HCT116 (cell line): Measurements from ENCODE around the gene HDAC10. TPM values are rescaled to one million over a fixed set of nuclear protein-coding genes. Genes with fewer than 3 reads are reported as not detected.

Experiments
- ATAC-seq: fragments of 200-7000 bp; cut with Tn5 transposase; 2 replicates; pipeline ENCODE4 v1.9.1; 2020; ENCODE audit warnings: mild to moderate bottlenecking, moderate library complexity
- BruUV-seq: library from RNA; stranded (reverse); fragments of 400-500 nt; replicated peaks from 2 replicates; lab custom pipeline; 2021; lab: Mats Ljungman, UMichigan
- CTCF ChIA-PET: fragments of 300-600 bp; sonication (Branson Sonifier 250); formaldehyde crosslinking; loops from one replicate; lab custom pipeline; 2021; ENCODE audit warnings: antibody characterized with exemption; lab: Charles Lee
- POLR2A ChIA-PET: fragments of 300-600, 350-600 bp; sonication (Branson Sonifier 250); formaldehyde crosslinking; loops from one replicate; lab custom pipeline; 2021; ENCODE audit warnings: antibody characterized with exemption; lab: Charles Lee
- RAD21 ChIA-PET, 2 experiments: fragments of 300-600 bp; sonication (Branson Sonifier 250); formaldehyde crosslinking; loops; one replicate each; lab custom pipeline; 2023; ENCODE audit warnings: low total read pairs in 2 of 2; ENCODE audit not compliant: uncharacterized antibody in 2 of 2, unreplicated experiment in 2 of 2, low non-redundant PET in 1 of 2; lab: Charles Lee
- DNase-seq: peaks from one replicate; pipeline ENCODE4 v3.0.0-alpha.2; 2010; ENCODE audit warnings: low read depth, low spot score
- H2AFZ ChIP-seq: fragments of 200-600 bp; shearing (Covaris generic), sonication (generic); 2 replicates; pipeline ENCODE4 v1.6.1; 2017; ENCODE audit warnings: low read depth, mixed run types, mixed read lengths, antibody characterized with exemption, low read length; ENCODE audit not compliant: poor library complexity, severe bottlenecking
- H3K27ac ChIP-seq: 2 replicates; pipeline ENCODE4 v1.5.1; 2012; ENCODE audit warnings: low read depth, low read length
- H3K27me3 ChIP-seq: fragments of 200-600 bp; sonication (generic); 2 replicates; pipeline ENCODE4 v1.6.1; 2016; ENCODE audit warnings: mixed run types, low read length, mixed read lengths; ENCODE audit not compliant: insufficient read depth
- H3K36me3 ChIP-seq, 2 experiments: fragments of 200-500 bp in 1 of 2; fragments of 200-600 bp in 1 of 2; sonication (Bioruptor generic) in 1 of 2; sonication (generic) in 1 of 2; 2 replicates each; pipeline versions ENCODE4 v1.5.1 to v1.6.1; 2014 to 2016; ENCODE audit warnings: low read length in 2 of 2, inconsistent platforms in 1 of 2, mixed read lengths in 1 of 2, mixed run types in 1 of 2; ENCODE audit not compliant: insufficient read depth in 2 of 2, control insufficient read depth in 1 of 2
- H3K4me1 ChIP-seq, 2 experiments: fragments of 200-600 bp in 1 of 2; sonication (generic) in 1 of 2; 2 replicates each; pipeline versions ENCODE4 v1.5.1 to v1.6.1; 2012 to 2017; ENCODE audit warnings: low read length in 2 of 2, inconsistent platforms in 1 of 2, mild to moderate bottlenecking in 1 of 2, mixed read lengths in 1 of 2, mixed run types in 1 of 2, moderate library complexity in 1 of 2; ENCODE audit not compliant: insufficient read depth in 2 of 2, control insufficient read depth in 1 of 2
- H3K4me2 ChIP-seq: fragments of 200-600 bp; sonication (generic); 2 replicates; pipeline ENCODE4 v1.6.1; 2017; ENCODE audit warnings: mixed run types, low read length, mixed read lengths
- H3K4me3 ChIP-seq, 2 experiments: fragments of 200-600 bp in 1 of 2; sonication (generic) in 1 of 2; replicated peaks in 1 of 2; 2 replicates each; pipeline ENCODE4 v1.5.1; 2011 to 2016; ENCODE audit warnings: low read length in 2 of 2, control low read depth in 1 of 2, low read depth in 1 of 2, mild to moderate bottlenecking in 1 of 2, mixed read lengths in 1 of 2, mixed run types in 1 of 2
- H3K79me2 ChIP-seq: fragments of 200-600 bp; sonication (generic); 2 replicates; pipeline ENCODE4 v1.6.1; 2017; ENCODE audit warnings: mild to moderate bottlenecking, mixed run types, low read length, moderate library complexity, mixed read lengths; ENCODE audit not compliant: insufficient read depth
- H3K9ac ChIP-seq: fragments of 200-600 bp; sonication (generic); 2 replicates; pipeline ENCODE4 v1.6.1; 2016; ENCODE audit warnings: low read length, mixed read lengths
- H3K9me2 ChIP-seq: fragments of 200-600 bp; sonication (generic), shearing (Covaris generic); 2 replicates; pipeline ENCODE4 v1.6.1; 2017; ENCODE audit warnings: mixed run types, mild to moderate bottlenecking, moderate library complexity; ENCODE audit not compliant: insufficient read depth
- H3K9me3 ChIP-seq, 2 experiments: fragments of 200-500 bp in 1 of 2; fragments of 200-600 bp in 1 of 2; sonication (Bioruptor generic) in 1 of 2; sonication (generic) in 1 of 2; 2 replicates each; pipeline ENCODE4 v1.6.1; 2014 to 2017; ENCODE audit warnings: low read length in 2 of 2, mixed read lengths in 2 of 2, inconsistent platforms in 1 of 2, low read depth in 1 of 2, mild to moderate bottlenecking in 1 of 2, mixed run types in 1 of 2, moderate library complexity in 1 of 2; ENCODE audit not compliant: control insufficient read depth in 1 of 2, insufficient read depth in 1 of 2
- H4K20me1 ChIP-seq: fragments of 200-600 bp; sonication (generic), shearing (Covaris generic); 2 replicates; pipeline ENCODE4 v1.6.1; 2017; ENCODE audit warnings: mixed run types, mild to moderate bottlenecking, moderate library complexity; ENCODE audit not compliant: insufficient read depth
- POLR2A ChIP-seq: IDR thresholded peaks from 2 replicates; pipeline ENCODE4 v1.7.0; 2011; ENCODE audit warnings: borderline replicate concordance; ENCODE audit not compliant: insufficient read depth, insufficient read length; ENCODE audit errors: extremely low read depth
- RAD21 ChIP-seq: IDR thresholded peaks from 2 replicates; pipeline ENCODE4 v1.6.1; 2012; ENCODE audit warnings: low read depth, mild to moderate bottlenecking
- YY1 ChIP-seq: IDR thresholded peaks from 2 replicates; pipeline ENCODE4 v1.6.1; 2011; ENCODE audit warnings: low read length, low read depth, moderate library complexity, mild to moderate bottlenecking; ENCODE audit not compliant: insufficient replicate concordance; ENCODE audit errors: extremely low read depth
- intact Hi-C: fragments of 100-400 bp; cut with micrococcal nuclease; formaldehyde crosslinking; loops from 2 replicates; pipeline ENCODE4 v1.10.0; 2022
- total RNA-seq: library from RNA; stranded (reverse); gene quantifications from one replicate; pipeline ENCODE4 v1.2.1, GENCODE V29; 2021; ENCODE audit not compliant: unreplicated experiment
- TF ChIP-seq, protein P1 (sequence below), 3 experiments: fragments of 200-600 bp in 1 of 3; sonication (generic) in 1 of 3; IDR thresholded peaks in 2 of 3; conservative IDR thresholded peaks in 1 of 3; 2 replicates each; pipeline ENCODE4 v1.5.1; 2012 to 2017; ENCODE audit warnings: low read depth in 2 of 3, low read length in 2 of 3, antibody characterized with exemption in 1 of 3, borderline replicate concordance in 1 of 3, control low read depth in 1 of 3, mild to moderate bottlenecking in 1 of 3, mixed read lengths in 1 of 3, mixed run types in 1 of 3, moderate library complexity in 1 of 3; ENCODE audit not compliant: insufficient read depth in 1 of 3
- TF ChIP-seq, protein P2 (sequence below): IDR thresholded peaks from 2 replicates; pipeline ENCODE4 v1.6.1; 2012

Gene HDAC10
- total RNA-seq, 1 experiment from 2014 or later = 67.5 TPM

DNA sequence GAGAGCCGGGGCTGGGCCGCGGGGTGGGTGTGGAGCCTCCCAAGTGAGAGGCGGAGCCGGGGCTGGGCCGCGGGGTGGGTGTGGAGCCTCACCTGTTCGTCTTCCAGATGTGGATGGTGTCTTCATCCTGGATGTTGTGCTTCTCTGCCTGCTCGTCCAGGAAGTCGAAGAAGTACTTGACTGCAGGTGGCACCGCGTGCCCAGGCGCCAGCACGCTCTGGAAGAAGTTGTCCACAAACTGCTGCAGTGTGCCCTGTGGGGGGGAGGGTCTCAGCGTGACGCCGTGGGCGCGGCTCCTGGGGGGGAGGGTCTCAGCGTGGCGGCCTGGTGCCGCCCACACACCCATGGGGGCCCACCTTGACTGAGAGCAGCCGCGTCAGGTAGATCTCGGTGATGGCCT lies 26.7 kb upstream of the HDAC10 start:
- Histone ChIP-seq H3K9ac (no peak overlapping the region), H3K9me2 (no peaks in the 10 kb centered on the region), H3K4me2 (no peak overlapping the region), H4K20me1 (no peaks in the 10 kb centered on the region), H2AFZ (no peak overlapping the region), H3K9me3 (peaks cover 4 to 11% of the 10 kb centered on the region in 2 experiments; a peak in 2 of 4 replicates), H3K36me3 (peaks cover 29 to 73% of the 10 kb centered on the region in 2 experiments), H3K27ac (no peak overlapping the region; the same call in 1 of the 2 replicates), H3K4me3 (no peak overlapping the region), H3K79me2 (peaks cover 14% of the 10 kb centered on the region; the same call in 1 of the 2 replicates), H3K4me1 (peaks cover 12 to 33% of the 10 kb centered on the region in 2 experiments), H3K27me3 (no peaks in the 10 kb centered on the region)
- TF ChIP-seq YY1 = no peak
- DNase-seq = no peak
- ChIA-PET RAD21 (no interaction called here), POLR2A (no interaction called here), CTCF (no interaction called here)
- intact Hi-C loops = no loop called here
- ATAC-seq = no peak
- no TSS peak for BruUV-seq

DNA sequence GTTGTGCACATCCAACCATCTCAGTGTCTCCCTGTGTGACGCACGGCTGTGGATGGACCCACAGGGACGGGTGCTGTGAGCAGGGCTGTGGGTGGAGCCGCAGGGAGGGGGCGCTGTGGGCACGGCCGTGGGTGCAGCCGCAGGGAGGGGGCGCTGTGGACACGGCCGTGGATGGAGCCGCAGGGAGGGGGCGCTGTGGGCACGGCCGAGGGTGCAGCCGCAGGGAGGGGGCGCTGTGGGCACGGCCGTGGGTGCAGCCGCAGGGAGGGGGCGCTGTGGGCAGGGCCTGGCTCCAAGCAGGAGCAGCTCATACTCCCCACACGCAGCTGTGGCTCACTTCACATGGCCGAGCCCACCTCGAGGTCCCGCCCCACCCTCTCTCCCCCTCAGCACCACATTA lies 25.1 kb upstream of the HDAC10 start:
- H3K9me3 ChIP-seq = peaks cover 4 to 11% of the 10 kb centered on the region in 2 experiments; a peak in 2 of 4 replicates
- no peak overlapping the region for H3K4me2 ChIP-seq
- peaks cover 4% of the 10 kb centered on the region; the same call in 1 of the 2 replicates for H3K79me2 ChIP-seq
- H3K27me3 ChIP-seq = no peaks in the 10 kb centered on the region
- no peak overlapping the region for H3K9ac ChIP-seq
- no peaks in the 10 kb centered on the region for H3K9me2 ChIP-seq
- H3K4me1 ChIP-seq = peaks cover 7 to 31% of the 10 kb centered on the region in 2 experiments
- peak overlapping the region; percentile 22; the same call in 1 of the 2 replicates for H3K27ac ChIP-seq
- RAD21 ChIA-PET = interaction anchor here in 1 of 2 experiments (0.6 kb wide), 1 partner anchor 25 kb away, joined by 3 read pairs; no protein-coding TSS in a partner anchor
- CTCF ChIA-PET = interaction anchor here (1.1 to 1.5 kb wide), 4 partner anchors 18 to 222 kb away, joined by 3 read pairs; no protein-coding TSS in a partner anchor
- TF ChIP-seq RAD21 (peak; percentile 35), POLR2A (no peak)
- TF ChIP-seq, protein P1, sequence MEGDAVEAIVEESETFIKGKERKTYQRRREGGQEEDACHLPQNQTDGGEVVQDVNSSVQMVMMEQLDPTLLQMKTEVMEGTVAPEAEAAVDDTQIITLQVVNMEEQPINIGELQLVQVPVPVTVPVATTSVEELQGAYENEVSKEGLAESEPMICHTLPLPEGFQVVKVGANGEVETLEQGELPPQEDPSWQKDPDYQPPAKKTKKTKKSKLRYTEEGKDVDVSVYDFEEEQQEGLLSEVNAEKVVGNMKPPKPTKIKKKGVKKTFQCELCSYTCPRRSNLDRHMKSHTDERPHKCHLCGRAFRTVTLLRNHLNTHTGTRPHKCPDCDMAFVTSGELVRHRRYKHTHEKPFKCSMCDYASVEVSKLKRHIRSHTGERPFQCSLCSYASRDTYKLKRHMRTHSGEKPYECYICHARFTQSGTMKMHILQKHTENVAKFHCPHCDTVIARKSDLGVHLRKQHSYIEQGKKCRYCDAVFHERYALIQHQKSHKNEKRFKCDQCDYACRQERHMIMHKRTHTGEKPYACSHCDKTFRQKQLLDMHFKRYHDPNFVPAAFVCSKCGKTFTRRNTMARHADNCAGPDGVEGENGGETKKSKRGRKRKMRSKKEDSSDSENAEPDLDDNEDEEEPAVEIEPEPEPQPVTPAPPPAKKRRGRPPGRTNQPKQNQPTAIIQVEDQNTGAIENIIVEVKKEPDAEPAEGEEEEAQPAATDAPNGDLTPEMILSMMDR (IDR thresholded peaks at IDR 0.05 in 2 of 3, conservative IDR thresholded peaks at IDR 0.05 in 1 of 3; ENCODE audit: borderline replicate concordance in 1 of 3, insufficient read depth in 1 of 3, low read depth in 2 of 3, low read length in 2 of 3) = peak in 2 of 3 experiments; percentile 63 to 98
- TF ChIP-seq, protein P2, sequence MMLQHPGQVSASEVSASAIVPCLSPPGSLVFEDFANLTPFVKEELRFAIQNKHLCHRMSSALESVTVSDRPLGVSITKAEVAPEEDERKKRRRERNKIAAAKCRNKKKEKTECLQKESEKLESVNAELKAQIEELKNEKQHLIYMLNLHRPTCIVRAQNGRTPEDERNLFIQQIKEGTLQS = no peak
- ATAC-seq (peak; percentile 38), DNase-seq (no peak)
- POLR2A ChIA-PET = no interaction called here
- H4K20me1 ChIP-seq = no peaks in the 10 kb centered on the region
- no TSS peak for BruUV-seq
- H3K4me3 ChIP-seq = no peak overlapping the region
- intact Hi-C loops = no loop called here
- H3K36me3 ChIP-seq = peaks cover 22 to 61% of the 10 kb centered on the region in 2 experiments
- no peak overlapping the region for H2AFZ ChIP-seq
